GM18519 (cell line): ENCODE results near the gene EXOC2.

Experiments used
- ATAC-seq: cut with Tn5 transposase; IDR thresholded peaks from one replicate; pipeline ENCODE4 v1.9.1; 2021; ENCODE audit warnings: mild to moderate bottlenecking, moderate library complexity; ENCODE audit not compliant: unreplicated experiment, low FRiP score

EXOC2 gene

GRCh38 chr6:452301-453067 lies 240.5 kb downstream of the EXOC2 start:
- ATAC-seq = no peak

- no peak for ATAC-seq
These were observed 241.1 kb downstream of the EXOC2 start for GRCh38 chr6:451847-452246.

GRCh38 chr6:451336-451735 lies 241.6 kb downstream of the EXOC2 start:
- ATAC-seq = no peak

- ATAC-seq = no peak
These were observed 243.2 kb downstream of the EXOC2 start for GRCh38 chr6:449486-450419.

GRCh38 chr6:449057-449430 lies 243.9 kb downstream of the EXOC2 start:
- ATAC-seq = no peak

GRCh38 chr6:448296-449056 lies 244.5 kb downstream of the EXOC2 start:
- ATAC-seq = no peak

- no peak for ATAC-seq
These were observed 245.4 kb downstream of the EXOC2 start for GRCh38 chr6:447381-448165.

- no peak for ATAC-seq
These were observed 246.2 kb downstream of the EXOC2 start for GRCh38 chr6:446418-447366.

GRCh38 chr6:445571-446417 lies 247.1 kb downstream of the EXOC2 start:
- ATAC-seq = no peak

- no peak for ATAC-seq
These were observed 248.2 kb downstream of the EXOC2 start for GRCh38 chr6:444653-445275.

GRCh38 chr6:443621-444159 lies 249.2 kb downstream of the EXOC2 start:
- no peak for ATAC-seq

- no peak for ATAC-seq
These were observed 251.6 kb downstream of the EXOC2 start for GRCh38 chr6:441126-441920.

GRCh38 chr6:439641-440167 lies 253.2 kb downstream of the EXOC2 start:
- ATAC-seq = no peak

GRCh38 chr6:438634-439170 lies 254.2 kb downstream of the EXOC2 start:
- no peak for ATAC-seq

GRCh38 chr6:437037-437392 lies 255.9 kb downstream of the EXOC2 start:
- no peak for ATAC-seq

GRCh38 chr6:436308-437036 lies 256.5 kb downstream of the EXOC2 start:
- ATAC-seq = no peak
